ENCODE results near the gene SMIM24.

SMIM24 gene

DNA sequence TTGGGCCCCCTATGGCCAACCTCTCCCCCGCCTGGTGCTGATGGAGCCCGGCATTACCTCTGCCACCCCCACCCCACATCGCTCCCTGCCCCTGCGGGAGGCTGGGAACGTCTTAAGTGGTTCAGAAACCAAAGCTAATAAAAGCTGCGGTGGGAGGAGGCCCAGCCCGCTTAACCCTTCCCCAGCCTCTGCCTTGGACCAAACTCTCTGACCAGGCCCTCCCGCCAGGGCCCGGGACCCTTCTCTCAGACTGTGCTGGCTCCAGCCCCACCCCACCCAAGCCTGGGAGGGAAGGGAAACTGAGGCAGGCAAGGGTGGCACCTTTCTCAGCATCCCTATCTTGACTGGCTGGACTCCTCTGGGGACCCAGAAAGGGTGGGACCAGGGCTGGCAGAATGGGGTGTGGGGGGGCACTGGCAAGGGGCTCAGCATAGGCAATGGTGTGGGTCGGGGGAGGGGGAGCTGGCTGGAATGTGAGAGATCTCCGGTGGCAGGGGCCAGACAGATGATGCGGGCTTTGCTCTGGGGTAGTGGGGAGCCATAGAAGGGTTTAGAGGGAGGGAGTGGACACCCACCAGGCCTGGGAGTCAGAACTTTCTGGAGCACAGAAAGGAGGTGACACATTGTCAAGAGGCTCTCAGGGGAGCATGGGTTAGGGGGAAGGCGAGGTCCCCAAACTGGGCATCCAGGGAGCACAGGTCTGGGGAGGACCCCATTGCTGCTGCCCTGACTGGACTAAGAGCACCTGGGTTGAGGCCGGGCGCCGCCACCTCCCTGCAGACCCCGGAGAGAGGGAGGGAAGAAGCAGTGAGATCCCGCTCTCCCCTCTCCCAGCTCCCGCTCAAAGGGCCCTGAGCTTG lies 21.9 kb downstream of the SMIM24 start:
- no peaks in the 10 kb centered on the region for H3K27me3 ChIP-seq (ENCODE audit: insufficient read depth, poor library complexity, severe bottlenecking)
- DNase-seq (ENCODE audit: low spot score) (no peak), ATAC-seq (ENCODE audit: low read depth) (no peak)
- H3K4me1 ChIP-seq (ENCODE audit: insufficient read depth, poor library complexity, severe bottlenecking), result no peaks in the 10 kb centered on the region
- no peak for TF ChIP-seq CTCF (IDR thresholded peaks at IDR 0.05; ENCODE audit: poor library complexity, severe bottlenecking)
- H3K36me3 ChIP-seq (ENCODE audit: low read depth), result peaks cover 52% of the 10 kb centered on the region
- no peak overlapping the region for H3K4me3 ChIP-seq (ENCODE audit: severe bottlenecking)
- no peak overlapping the region for H3K27ac ChIP-seq (ENCODE audit: poor library complexity, severe bottlenecking)
- H3K9me3 ChIP-seq (ENCODE audit: severe bottlenecking), result no peaks in the 10 kb centered on the region

DNA sequence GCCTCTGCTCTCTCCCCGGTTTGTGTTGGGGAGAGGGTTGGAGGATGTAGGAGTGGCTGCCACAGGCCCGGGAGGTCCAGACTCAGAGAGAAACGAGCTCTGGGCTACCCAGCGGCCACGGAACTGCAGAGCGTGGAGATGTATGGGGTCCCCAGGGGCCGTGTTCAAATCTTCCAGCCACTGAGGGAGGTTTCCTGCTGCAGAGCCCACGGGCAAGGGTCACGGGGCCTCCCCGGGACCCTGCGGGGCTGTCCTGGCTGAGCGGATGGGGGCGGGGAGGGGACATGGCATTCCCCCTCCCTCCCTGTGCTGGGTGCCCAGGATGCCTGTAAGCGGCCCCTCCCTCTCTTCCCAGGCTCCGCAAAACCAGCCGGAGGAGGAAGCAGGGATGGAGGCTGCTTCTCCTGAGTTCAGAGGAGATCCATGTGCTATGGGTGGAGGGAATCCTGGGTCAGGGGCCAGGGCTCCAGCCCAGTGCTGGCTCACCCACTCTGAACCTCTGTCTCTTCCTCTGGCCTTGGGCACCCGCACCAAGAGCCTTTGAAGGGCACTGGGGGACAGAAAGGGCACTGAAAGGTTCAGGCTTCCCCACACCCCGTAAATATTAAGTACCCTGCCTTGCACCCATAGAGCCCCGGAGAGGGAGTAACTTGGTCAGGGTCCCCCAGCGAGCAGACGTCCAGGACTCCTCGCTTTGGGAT lies 22.6 kb downstream of the SMIM24 start:
- Histone ChIP-seq H3K9me3 (ENCODE audit: severe bottlenecking) (no peaks in the 10 kb centered on the region), H3K27ac (ENCODE audit: poor library complexity, severe bottlenecking) (no peak overlapping the region), H3K27me3 (ENCODE audit: insufficient read depth, poor library complexity, severe bottlenecking) (no peaks in the 10 kb centered on the region), H3K4me3 (ENCODE audit: severe bottlenecking) (no peak overlapping the region), H3K4me1 (ENCODE audit: insufficient read depth, poor library complexity, severe bottlenecking) (no peaks in the 10 kb centered on the region), H3K36me3 (ENCODE audit: low read depth) (peaks cover 59% of the 10 kb centered on the region)
- DNase-seq (ENCODE audit: low spot score), result no peak
- ATAC-seq (ENCODE audit: low read depth), result no peak; the same call in 2 of the 3 replicates
- TF ChIP-seq CTCF (IDR thresholded peaks at IDR 0.05; ENCODE audit: poor library complexity, severe bottlenecking), result no peak

- TF ChIP-seq CTCF (IDR thresholded peaks at IDR 0.05; ENCODE audit: poor library complexity, severe bottlenecking), result no peak
- DNase-seq (ENCODE audit: low spot score) (no peak), ATAC-seq (ENCODE audit: low read depth) (no peak)
- Histone ChIP-seq H3K9me3 (ENCODE audit: severe bottlenecking) (no peaks in the 10 kb centered on the region), H3K27ac (ENCODE audit: poor library complexity, severe bottlenecking) (no peak overlapping the region), H3K27me3 (ENCODE audit: insufficient read depth, poor library complexity, severe bottlenecking) (no peaks in the 10 kb centered on the region), H3K4me1 (ENCODE audit: insufficient read depth, poor library complexity, severe bottlenecking) (no peaks in the 10 kb centered on the region), H3K4me3 (ENCODE audit: severe bottlenecking) (no peak overlapping the region), H3K36me3 (ENCODE audit: low read depth) (peaks cover 59% of the 10 kb centered on the region)
Measured at GRCh38 chr19:3456925-3457527, 23.3 kb downstream of the SMIM24 start.

DNA sequence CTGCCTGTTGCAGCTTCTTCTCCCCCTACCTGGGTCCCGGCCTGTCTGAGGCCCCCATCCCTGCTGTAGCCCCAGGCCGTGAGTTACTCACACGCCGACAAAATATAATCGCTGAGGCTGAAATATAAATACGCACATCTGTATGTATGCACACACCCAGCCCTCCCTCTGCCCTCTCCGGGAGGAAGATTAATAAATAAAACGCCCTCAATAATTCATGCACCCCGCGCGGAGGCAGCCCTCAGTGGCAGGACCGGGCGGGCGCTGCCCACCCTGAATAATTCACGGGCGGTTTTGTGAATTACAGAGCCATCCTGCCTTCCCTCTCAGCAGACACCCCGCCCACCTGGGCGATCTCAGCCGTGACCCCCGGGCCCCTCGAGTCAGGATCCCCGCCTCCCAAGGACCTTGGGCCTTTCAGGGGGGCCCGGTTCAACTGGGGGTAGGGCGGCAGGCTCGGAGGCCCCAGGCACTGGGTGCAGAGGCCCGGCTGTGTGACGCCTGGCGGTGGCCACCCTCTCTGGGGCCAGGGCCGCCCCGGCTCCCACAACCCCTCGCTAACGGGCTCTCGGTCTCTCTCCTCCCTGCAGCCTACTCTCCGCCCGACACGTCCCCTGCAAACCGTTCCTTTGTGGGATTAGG lies 24.2 kb downstream of the SMIM24 start:
- Histone ChIP-seq H3K9me3 (ENCODE audit: severe bottlenecking) (no peaks in the 10 kb centered on the region), H3K27me3 (ENCODE audit: insufficient read depth, poor library complexity, severe bottlenecking) (no peaks in the 10 kb centered on the region), H3K4me3 (ENCODE audit: severe bottlenecking) (no peak overlapping the region), H3K4me1 (ENCODE audit: insufficient read depth, poor library complexity, severe bottlenecking) (no peaks in the 10 kb centered on the region), H3K36me3 (ENCODE audit: low read depth) (peaks cover 58% of the 10 kb centered on the region), H3K27ac (ENCODE audit: poor library complexity, severe bottlenecking) (no peak overlapping the region)
- ATAC-seq (ENCODE audit: low read depth), result no peak
- no peak for TF ChIP-seq CTCF (IDR thresholded peaks at IDR 0.05; ENCODE audit: poor library complexity, severe bottlenecking)
- DNase-seq (ENCODE audit: low spot score), result no peak
